Jurkat, Clone E6-1 (cell line): ENCODE data around the gene TUBB2A.
A peak's percentile ranks its signal among the peaks of the same experiment; 100 is the strongest.
"Not testable (repeated sequence)": the region's sequence is repeated elsewhere in the genome, so short reads cannot be mapped to it uniquely, and the experiment has no call there.

ENCODE experiments used
- DNase-seq: peaks from one replicate; pipeline ENCODE4 v3.0.0-alpha.2; 2011; ENCODE audit warnings: low read depth, low spot score
- H3K4me3 ChIP-seq: 2 replicates; pipeline ENCODE4 v1.5.1; 2011; ENCODE audit warnings: mild to moderate bottlenecking, low read length, control low read depth, moderate library complexity

The TUBB2A gene

DNA sequence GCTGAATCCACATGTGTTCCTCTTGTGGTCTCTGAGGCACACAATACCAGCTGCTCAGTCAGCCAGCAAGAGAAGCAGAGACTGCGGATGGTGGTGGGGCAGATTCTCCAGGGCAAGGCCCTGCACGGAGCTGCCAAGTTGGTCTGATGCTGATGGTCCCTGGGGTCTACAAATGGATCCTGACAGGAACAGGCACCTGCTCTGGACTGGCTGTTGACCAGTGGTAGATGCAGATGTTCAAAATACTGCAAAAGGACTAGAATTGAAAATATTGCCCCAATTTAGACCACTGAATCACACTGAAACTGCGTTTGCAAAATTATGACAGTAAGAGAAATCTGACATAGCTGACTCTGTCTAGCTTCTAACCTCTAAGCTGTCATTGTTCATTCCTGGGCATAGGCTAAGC is 29.6 kb upstream of the TUBB2A start:
- no peak overlapping the region for H3K4me3 ChIP-seq
- no peak for DNase-seq

- H3K4me3 ChIP-seq: no peak overlapping the region
- DNase-seq: no peak
These were observed 25.7 kb upstream of the TUBB2A start for GRCh38 chr6:3183066-3183465.

DNA sequence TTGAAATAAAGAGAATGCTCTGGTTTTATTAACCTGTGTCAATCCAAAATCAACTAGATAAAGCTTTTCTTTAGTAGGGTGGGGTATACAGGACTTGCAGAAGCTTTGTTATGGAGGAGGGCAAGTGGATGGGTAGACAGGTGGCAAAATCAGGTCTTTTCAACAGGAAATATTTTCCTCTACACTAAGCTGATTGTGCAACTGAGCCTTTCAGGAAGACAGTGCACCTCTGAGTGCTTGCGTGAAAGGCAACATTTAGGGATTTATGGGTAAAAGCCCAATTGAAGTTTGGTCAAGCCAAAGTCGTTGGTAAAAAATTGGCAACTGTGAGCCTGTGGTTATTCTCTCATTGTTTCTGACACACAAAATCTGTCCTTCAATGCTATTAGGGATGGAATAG is 23.8 kb upstream of the TUBB2A start:
- H3K4me3 ChIP-seq: no peak overlapping the region
- DNase-seq: no peak

DNA sequence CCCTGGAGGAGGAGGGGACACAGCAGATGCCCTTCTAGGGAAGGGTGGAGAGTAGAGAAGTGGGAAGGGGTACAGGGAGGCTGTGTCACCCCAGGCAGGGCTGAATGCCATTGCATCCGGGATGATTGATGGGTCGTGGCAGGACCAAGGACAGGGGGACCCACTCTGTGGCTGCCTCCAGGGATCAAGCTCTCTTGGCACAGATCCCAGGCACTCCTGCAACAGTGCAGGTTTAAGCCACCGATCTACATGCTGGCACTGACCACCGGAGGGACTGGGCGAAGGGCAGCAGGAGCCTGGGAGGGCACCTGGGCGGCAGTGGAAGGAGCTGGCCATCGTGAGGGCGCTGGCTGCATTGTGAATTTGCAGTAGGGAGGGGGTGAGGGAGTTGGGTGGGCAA is 22.6 kb upstream of the TUBB2A start:
- DNase-seq, H3K4me3 ChIP-seq: not testable (repeated sequence)

- DNase-seq: not testable (repeated sequence)
These were observed 21.3 kb upstream of the TUBB2A start for GRCh38 chr6:3178666-3179065.

DNA sequence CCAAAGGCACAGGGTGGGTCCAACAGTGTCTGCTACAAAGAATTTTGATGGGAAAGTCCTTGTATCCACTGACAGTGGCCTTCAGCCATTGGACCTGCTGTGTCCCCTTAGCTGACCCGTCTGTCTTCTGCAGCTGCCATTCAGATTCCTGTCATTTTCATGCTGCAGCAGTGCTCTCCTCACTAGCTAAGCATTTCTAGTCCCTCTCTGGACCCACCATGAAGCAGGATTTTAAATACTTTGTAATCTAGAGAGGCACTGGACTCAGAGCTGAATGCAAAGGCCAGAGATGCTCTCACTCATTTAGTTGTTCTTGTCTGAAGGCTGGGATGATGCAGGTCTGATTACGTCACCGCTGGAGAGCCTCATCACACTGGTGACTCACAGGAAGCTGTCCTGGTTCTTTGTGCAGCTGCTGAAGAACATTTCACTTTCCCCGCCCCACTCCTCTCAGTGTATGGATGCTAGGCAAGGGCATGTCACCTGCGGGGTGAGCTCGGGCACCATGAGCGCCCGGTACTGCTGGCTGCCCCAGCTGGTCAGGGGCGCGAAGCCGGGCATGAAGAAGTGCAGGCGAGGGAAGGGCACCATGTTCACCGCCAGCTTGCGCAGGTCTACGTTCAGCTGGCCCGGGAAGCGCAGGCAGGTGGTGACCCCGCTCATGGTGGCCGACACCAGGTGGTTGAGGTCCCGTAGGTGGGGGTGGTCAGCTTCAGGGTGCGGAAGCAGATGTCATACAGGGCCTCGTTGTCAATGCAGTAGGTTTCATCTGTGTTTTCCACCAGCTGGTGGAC is 19.4 kb upstream of the TUBB2A start:
- no peak overlapping the region for H3K4me3 ChIP-seq
- no peak for DNase-seq

More at GRCh38 chr6:3178666-3179065, 21.3 kb upstream of the TUBB2A start:
- not testable (repeated sequence) for H3K4me3 ChIP-seq

- no peak for DNase-seq
- H3K4me3 ChIP-seq: no peak overlapping the region
These were observed 18.5 kb upstream of the TUBB2A start for GRCh38 chr6:3175715-3176402.

DNA sequence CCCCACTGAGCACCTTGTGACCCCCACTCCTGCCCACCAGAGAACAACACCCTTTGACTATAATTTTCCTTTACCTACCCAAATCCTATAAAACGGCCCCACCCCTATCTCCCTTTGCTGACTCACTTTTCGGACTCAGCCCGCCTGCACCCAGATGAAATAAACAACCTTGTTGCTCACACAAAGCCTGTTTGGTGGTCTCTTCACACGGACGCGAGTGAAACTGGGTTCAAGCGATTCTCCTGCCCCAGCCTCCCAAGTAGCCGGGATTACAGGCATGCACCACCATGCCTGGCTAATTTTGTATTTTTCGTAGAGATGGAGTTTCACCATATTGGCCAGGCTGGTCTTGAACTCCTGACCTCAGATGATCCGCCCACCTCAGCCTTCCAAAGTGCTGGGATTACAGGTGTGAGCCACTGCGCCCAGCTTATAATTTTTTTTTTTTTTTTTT is 16.3 kb upstream of the TUBB2A start:
- not testable (repeated sequence) for H3K4me3 ChIP-seq, DNase-seq

DNA sequence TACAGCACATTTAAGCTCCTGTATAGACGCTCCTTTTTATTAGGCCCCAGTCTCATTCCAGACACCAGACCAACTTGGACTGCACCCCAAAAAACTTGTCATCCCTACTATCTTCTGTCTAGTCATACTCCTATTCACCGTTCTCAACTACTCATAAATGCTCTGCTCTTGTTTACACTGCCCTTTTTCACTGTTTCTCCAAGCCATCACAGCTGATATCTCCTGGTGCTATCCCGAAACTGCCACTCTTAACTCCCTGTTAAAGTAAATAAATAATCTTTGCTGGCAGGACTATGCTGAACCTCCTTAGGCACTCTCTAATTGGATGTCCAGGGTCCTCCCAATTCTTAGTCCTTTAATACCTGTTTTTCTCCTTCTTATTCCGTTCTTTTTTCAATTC is 15.4 kb upstream of the TUBB2A start:
- not testable (repeated sequence) for DNase-seq, H3K4me3 ChIP-seq

GRCh38 chr6:3171313-3172175 is 14.2 kb upstream of the TUBB2A start:
- not testable (repeated sequence) for DNase-seq, H3K4me3 ChIP-seq

DNA sequence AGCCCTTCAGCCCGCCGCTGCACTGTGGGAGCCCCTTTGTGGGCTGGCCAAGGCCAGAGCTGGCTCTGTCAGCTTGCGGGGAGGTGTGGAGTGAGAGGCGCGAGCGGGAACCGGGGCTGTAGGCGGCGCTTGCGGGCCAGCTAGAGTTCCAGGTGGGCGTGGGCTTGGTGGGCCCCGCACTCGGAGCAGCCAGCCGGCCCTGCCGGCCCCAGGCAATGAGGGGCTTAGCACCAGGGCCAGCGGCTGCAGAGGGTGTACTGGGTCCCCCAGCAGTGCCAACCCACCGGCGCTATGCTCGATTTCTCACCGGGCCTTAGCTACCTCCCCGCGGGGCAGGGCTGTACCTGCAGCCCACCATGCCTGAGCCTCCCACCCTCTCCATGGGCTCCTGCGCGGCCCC is 13.3 kb upstream of the TUBB2A start:
- H3K4me3 ChIP-seq, DNase-seq: not testable (repeated sequence)

GRCh38 chr6:3168046-3168445 is 10.7 kb upstream of the TUBB2A start:
- H3K4me3 ChIP-seq, DNase-seq: not testable (repeated sequence)

- DNase-seq, H3K4me3 ChIP-seq: not testable (repeated sequence)
These were observed 9.3 kb upstream of the TUBB2A start for GRCh38 chr6:3166535-3167225.

- no peak overlapping the region for H3K4me3 ChIP-seq
- no peak for DNase-seq
These were observed 8.5 kb upstream of the TUBB2A start for GRCh38 chr6:3165631-3166534.

DNA sequence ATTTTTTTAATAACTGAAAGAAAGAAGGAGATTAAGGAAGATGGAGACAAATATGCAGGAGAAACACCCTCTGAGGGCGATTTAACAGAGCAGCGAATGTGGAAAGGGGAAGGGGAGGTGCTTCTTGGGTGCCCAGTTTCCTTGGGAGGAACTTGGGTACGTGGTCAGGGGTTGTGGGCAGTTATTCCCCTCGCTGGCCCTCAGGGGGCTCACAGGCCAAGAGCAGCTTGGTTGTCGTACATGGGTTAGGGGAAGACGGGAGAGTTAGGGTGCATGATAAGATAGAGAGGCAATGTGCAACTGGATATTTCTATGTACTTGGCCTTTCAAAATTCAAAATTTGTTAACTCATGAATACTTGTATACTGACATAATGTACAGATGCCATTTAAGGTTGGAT is 7.0 kb upstream of the TUBB2A start:
- DNase-seq: no peak
- H3K4me3 ChIP-seq: no peak overlapping the region

- no peak for DNase-seq
- H3K4me3 ChIP-seq: peak overlapping the region; percentile 60
These were observed 5.9 kb upstream of the TUBB2A start for GRCh38 chr6:3163248-3163594.

- DNase-seq: no peak
These were observed 5.4 kb upstream of the TUBB2A start for GRCh38 chr6:3162565-3163247.

GRCh38 chr6:3162067-3162497 is 4.7 kb upstream of the TUBB2A start:
- no peak overlapping the region for H3K4me3 ChIP-seq
- no peak for DNase-seq

More at GRCh38 chr6:3162565-3163247, 5.4 kb upstream of the TUBB2A start:
- peak overlapping the region; percentile 60 for H3K4me3 ChIP-seq
